IPS DF 6.9 (cell line): ENCODE measurements around the gene TAF4B.

ENCODE experiments used
- DNase-seq: peaks from one replicate; pipeline ENCODE4 v3.0.0-alpha.2; 2013; ENCODE audit warnings: low read depth, low spot score
- H3K27ac ChIP-seq: one replicate; pipeline ENCODE4 v1.5.1; 2013; ENCODE audit warnings: low read length, control low read depth
- H3K27me3 ChIP-seq: 2 replicates; pipeline ENCODE4 v1.6.1; 2013; ENCODE audit warnings: mild to moderate bottlenecking, low read length; ENCODE audit not compliant: control insufficient read depth, insufficient read depth
- H3K36me3 ChIP-seq: 2 replicates; pipeline ENCODE4 v1.6.1; 2013; ENCODE audit warnings: low read length; ENCODE audit not compliant: control insufficient read depth, insufficient read depth
- H3K4me1 ChIP-seq: 2 replicates; pipeline ENCODE4 v1.6.1; 2013; ENCODE audit warnings: low read length; ENCODE audit not compliant: control insufficient read depth, insufficient read depth
- H3K4me3 ChIP-seq: 2 replicates; pipeline ENCODE4 v1.5.1; 2013; ENCODE audit warnings: mild to moderate bottlenecking, low read length
- H3K9me3 ChIP-seq: 2 replicates; pipeline ENCODE4 v1.6.1; 2013; ENCODE audit warnings: low read length, inconsistent platforms; ENCODE audit not compliant: control insufficient read depth, insufficient read depth
- WGBS: extraction: QIAGEN DNeasy Blood & Tissue Kit; methylation state at CpG from one replicate; pipeline ENCODE4 v1.1.7; 2013; ENCODE audit warnings: mixed read lengths, missing lambda C conversion rate; ENCODE audit not compliant: insufficient read length, insufficient coverage; 5-methylcytosine and 5-hydroxymethylcytosine counted together

Gene TAF4B

GRCh38 chr18:26421931-26422330 is 195.7 kb downstream of the TAF4B start:
- Histone ChIP-seq H3K9me3 (no peaks in the 10 kb centered on the region), H3K27me3 (no peaks in the 10 kb centered on the region), H3K4me3 (no peak overlapping the region), H3K4me1 (peaks cover 2% of the 10 kb centered on the region; the same call in 1 of the 2 replicates), H3K27ac (no peak overlapping the region), H3K36me3 (no peaks in the 10 kb centered on the region)
- no CpG with 5 or more reads among the region's 9 CpGs for WGBS
- DNase-seq: no peak

- Histone ChIP-seq H3K36me3 (no peaks in the 10 kb centered on the region), H3K4me3 (no peak overlapping the region), H3K4me1 (peaks cover 2% of the 10 kb centered on the region; the same call in 1 of the 2 replicates), H3K27ac (no peak overlapping the region), H3K27me3 (no peaks in the 10 kb centered on the region), H3K9me3 (no peaks in the 10 kb centered on the region)
- WGBS: no CpG with 5 or more reads among the region's 6 CpGs
- no peak for DNase-seq
Observed at GRCh38 chr18:26422472-26423162, 196.4 kb downstream of the TAF4B start.

GRCh38 chr18:26424428-26425147 is 198.3 kb downstream of the TAF4B start:
- Histone ChIP-seq H3K9me3 (no peaks in the 10 kb centered on the region), H3K4me1 (peaks cover 2% of the 10 kb centered on the region; the same call in 1 of the 2 replicates)
- DNase-seq: no peak

GRCh38 chr18:26425148-26425531 is 198.9 kb downstream of the TAF4B start:
- no peaks in the 10 kb centered on the region for H3K36me3 ChIP-seq

More at GRCh38 chr18:26424428-26425147, 198.3 kb downstream of the TAF4B start:
- H3K27me3 ChIP-seq: no peaks in the 10 kb centered on the region
- H3K4me3 ChIP-seq: no peak overlapping the region
- H3K27ac ChIP-seq: no peak overlapping the region
- H3K36me3 ChIP-seq: no peaks in the 10 kb centered on the region
- whole genome bisulfite sequencing: no CpG with 5 or more reads among the region's 4 CpGs

GRCh38 chr18:26429535-26430226 is 203.4 kb downstream of the TAF4B start:
- Histone ChIP-seq H3K27me3 (no peaks in the 10 kb centered on the region), H3K27ac (no peak overlapping the region), H3K9me3 (no peaks in the 10 kb centered on the region), H3K4me3 (no peak overlapping the region), H3K36me3 (no peaks in the 10 kb centered on the region), H3K4me1 (no peaks in the 10 kb centered on the region)
- WGBS: 100% methylated on average over 1 of the region's 5 CpGs
- DNase-seq: no peak

More at GRCh38 chr18:26425148-26425531, 198.9 kb downstream of the TAF4B start:
- Histone ChIP-seq H3K27ac (no peak overlapping the region), H3K27me3 (no peaks in the 10 kb centered on the region), H3K9me3 (no peaks in the 10 kb centered on the region), H3K4me1 (peaks cover 2% of the 10 kb centered on the region; the same call in 1 of the 2 replicates), H3K4me3 (no peak overlapping the region)
- WGBS: no CpG with 5 or more reads among the region's 5 CpGs
- DNase-seq: no peak

- Histone ChIP-seq H3K27me3 (no peaks in the 10 kb centered on the region), H3K4me1 (peaks cover 3% of the 10 kb centered on the region; the same call in 1 of the 2 replicates), H3K36me3 (no peaks in the 10 kb centered on the region), H3K27ac (no peak overlapping the region), H3K9me3 (no peaks in the 10 kb centered on the region), H3K4me3 (no peak overlapping the region)
- no CpG with 5 or more reads among the region's 5 CpGs for WGBS
- DNase-seq: no peak
Observed at GRCh38 chr18:26432651-26433424, 206.6 kb downstream of the TAF4B start.

GRCh38 chr18:26434887-26435286 is 208.6 kb downstream of the TAF4B start:
- no peaks in the 10 kb centered on the region for H3K9me3 ChIP-seq
- peaks cover 3% of the 10 kb centered on the region; the same call in 1 of the 2 replicates for H3K4me1 ChIP-seq
- no peaks in the 10 kb centered on the region for H3K27me3 ChIP-seq
- H3K36me3 ChIP-seq: no peaks in the 10 kb centered on the region
- H3K27ac ChIP-seq: no peak overlapping the region
- no peak for DNase-seq
- no peak overlapping the region for H3K4me3 ChIP-seq
- no CpG with 5 or more reads among the region's 2 CpGs for WGBS

- no peak overlapping the region for H3K4me3 ChIP-seq
- H3K27ac ChIP-seq: no peak overlapping the region
- H3K36me3 ChIP-seq: no peaks in the 10 kb centered on the region
- H3K9me3 ChIP-seq: no peaks in the 10 kb centered on the region
- DNase-seq: no peak
- H3K4me1 ChIP-seq: peaks cover 3% of the 10 kb centered on the region; the same call in 1 of the 2 replicates
- WGBS: no CpG with 5 or more reads among the region's 8 CpGs
- H3K27me3 ChIP-seq: no peaks in the 10 kb centered on the region
Observed at GRCh38 chr18:26435415-26436095, 209.3 kb downstream of the TAF4B start.

GRCh38 chr18:26436176-26437051 is 210.2 kb downstream of the TAF4B start:
- no peaks in the 10 kb centered on the region for H3K27me3 ChIP-seq
- DNase-seq: no peak
- H3K4me1 ChIP-seq: peaks cover 3% of the 10 kb centered on the region; the same call in 1 of the 2 replicates
- H3K9me3 ChIP-seq: no peaks in the 10 kb centered on the region
- no peaks in the 10 kb centered on the region for H3K36me3 ChIP-seq
- H3K4me3 ChIP-seq: no peak overlapping the region
- WGBS: no CpG with 5 or more reads among the region's 11 CpGs
- H3K27ac ChIP-seq: no peak overlapping the region
